Measurements from ENCODE around the gene PDZK1IP1. TPM values are rescaled to one million over a fixed set of nuclear protein-coding genes. Genes with fewer than 3 reads are reported as not detected.
"Not testable (repeated sequence)": the region's sequence is repeated elsewhere in the genome, so short reads cannot be mapped to it uniquely, and the experiment has no call there.

Gene PDZK1IP1
- polyA plus RNA-seq, 1 donor from 2014 or later = not detected

DNA sequence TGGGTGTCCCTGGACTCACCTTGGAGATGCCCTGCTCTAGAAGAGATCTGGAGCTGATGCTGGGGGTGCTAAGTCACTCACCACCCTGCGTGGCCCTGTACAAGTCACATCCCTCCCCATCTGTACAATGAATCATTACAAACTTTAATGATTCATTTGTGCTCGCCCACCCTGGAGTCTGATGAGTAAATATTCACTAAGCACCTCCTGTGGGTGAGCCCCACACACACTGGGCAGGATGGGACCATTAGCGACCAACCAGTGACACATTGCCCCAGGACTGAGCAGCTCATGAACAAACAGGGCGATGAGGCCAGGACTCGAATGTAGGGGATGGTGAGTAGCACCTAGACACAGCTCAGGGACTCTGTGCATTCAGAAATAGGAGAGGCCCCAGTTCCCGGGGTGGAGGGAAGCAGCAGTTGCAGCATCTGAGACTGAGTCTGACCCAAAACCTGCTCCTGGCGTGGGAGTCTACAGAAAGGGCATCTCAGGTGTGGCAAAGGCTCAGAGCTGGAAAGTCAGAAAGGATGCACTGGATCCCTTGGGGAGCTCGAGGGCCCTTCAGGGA, 18.1 kb upstream of the PDZK1IP1 start:
- Histone ChIP-seq H2AFZ (ENCODE audit: low read depth, low read length) (no peak overlapping the region), H3K4me3 (ENCODE audit: low read length) (no peak overlapping the region), H3K27me3 (ENCODE audit: insufficient read depth, low read depth, low read length) (no peaks in the 10 kb centered on the region), H4K20me1 (ENCODE audit: insufficient read depth) (no peaks in the 10 kb centered on the region), H3K9me2 (ENCODE audit: insufficient read depth, low read length) (no peaks in the 10 kb centered on the region), H3F3A (ENCODE audit: insufficient read depth, low read length, poor library complexity, severe bottlenecking) (no peaks in the 10 kb centered on the region), H3K9me3 (ENCODE audit: low read length) (no peaks in the 10 kb centered on the region), H3K36me3 (ENCODE audit: insufficient read depth, low read length) (no peaks in the 10 kb centered on the region), H3K79me2 (replicated peaks; ENCODE audit: insufficient read depth, low read length) (no peaks in the 10 kb centered on the region), H3K4me2 (ENCODE audit: low read length) (no peak overlapping the region), H3K9ac (ENCODE audit: low read length) (no peak overlapping the region), H3K27ac (ENCODE audit: low read length) (no peak overlapping the region)
- TF ChIP-seq TAF1 (IDR thresholded peaks at IDR 0.05; ENCODE audit: low read depth) = no peak
- TF ChIP-seq RAD21 (conservative IDR thresholded peaks at IDR 0.05) = no peak
- TF ChIP-seq, protein P1, sequence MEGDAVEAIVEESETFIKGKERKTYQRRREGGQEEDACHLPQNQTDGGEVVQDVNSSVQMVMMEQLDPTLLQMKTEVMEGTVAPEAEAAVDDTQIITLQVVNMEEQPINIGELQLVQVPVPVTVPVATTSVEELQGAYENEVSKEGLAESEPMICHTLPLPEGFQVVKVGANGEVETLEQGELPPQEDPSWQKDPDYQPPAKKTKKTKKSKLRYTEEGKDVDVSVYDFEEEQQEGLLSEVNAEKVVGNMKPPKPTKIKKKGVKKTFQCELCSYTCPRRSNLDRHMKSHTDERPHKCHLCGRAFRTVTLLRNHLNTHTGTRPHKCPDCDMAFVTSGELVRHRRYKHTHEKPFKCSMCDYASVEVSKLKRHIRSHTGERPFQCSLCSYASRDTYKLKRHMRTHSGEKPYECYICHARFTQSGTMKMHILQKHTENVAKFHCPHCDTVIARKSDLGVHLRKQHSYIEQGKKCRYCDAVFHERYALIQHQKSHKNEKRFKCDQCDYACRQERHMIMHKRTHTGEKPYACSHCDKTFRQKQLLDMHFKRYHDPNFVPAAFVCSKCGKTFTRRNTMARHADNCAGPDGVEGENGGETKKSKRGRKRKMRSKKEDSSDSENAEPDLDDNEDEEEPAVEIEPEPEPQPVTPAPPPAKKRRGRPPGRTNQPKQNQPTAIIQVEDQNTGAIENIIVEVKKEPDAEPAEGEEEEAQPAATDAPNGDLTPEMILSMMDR (IDR thresholded peaks at IDR 0.05; ENCODE audit: poor library complexity, severe bottlenecking) = no peak

DNA sequence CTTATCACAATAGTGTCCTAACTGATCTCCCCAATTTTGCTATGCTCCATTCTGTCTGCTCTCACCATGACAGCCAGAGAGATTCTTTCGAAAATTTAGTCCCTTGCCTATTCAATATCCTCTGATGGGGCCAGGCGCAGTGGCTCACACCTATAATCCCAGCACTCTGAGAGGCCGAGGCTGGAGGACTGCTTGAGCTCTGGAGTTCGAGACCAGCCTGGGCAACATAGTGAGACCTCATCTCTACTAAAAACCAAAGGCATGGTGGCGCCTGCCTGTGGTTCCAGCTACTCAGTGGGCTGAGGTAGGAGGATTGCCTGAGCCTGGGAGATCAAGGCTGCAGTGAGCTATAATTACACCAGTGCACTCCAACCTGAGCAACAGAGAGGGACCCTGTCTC, 16.1 kb upstream of the PDZK1IP1 start:
- Histone ChIP-seq H3K4me3 (ENCODE audit: low read length) (no peak overlapping the region), H3K9me2 (ENCODE audit: insufficient read depth, low read length) (no peaks in the 10 kb centered on the region), H2AFZ (ENCODE audit: low read depth, low read length) (no peak overlapping the region), H4K20me1 (ENCODE audit: insufficient read depth) (no peaks in the 10 kb centered on the region), H3K4me2 (ENCODE audit: low read length) (no peak overlapping the region), H3F3A (ENCODE audit: insufficient read depth, low read length, poor library complexity, severe bottlenecking) (no peaks in the 10 kb centered on the region), H3K9ac (ENCODE audit: low read length) (no peak overlapping the region), H3K79me2 (replicated peaks; ENCODE audit: insufficient read depth, low read length) (no peaks in the 10 kb centered on the region), H3K36me3 (ENCODE audit: insufficient read depth, low read length) (no peaks in the 10 kb centered on the region), H3K27ac (ENCODE audit: low read length) (no peak overlapping the region), H3K27me3 (ENCODE audit: insufficient read depth, low read depth, low read length) (no peaks in the 10 kb centered on the region), H3K9me3 (ENCODE audit: low read length) (no peaks in the 10 kb centered on the region)
- TF ChIP-seq, protein P2, sequence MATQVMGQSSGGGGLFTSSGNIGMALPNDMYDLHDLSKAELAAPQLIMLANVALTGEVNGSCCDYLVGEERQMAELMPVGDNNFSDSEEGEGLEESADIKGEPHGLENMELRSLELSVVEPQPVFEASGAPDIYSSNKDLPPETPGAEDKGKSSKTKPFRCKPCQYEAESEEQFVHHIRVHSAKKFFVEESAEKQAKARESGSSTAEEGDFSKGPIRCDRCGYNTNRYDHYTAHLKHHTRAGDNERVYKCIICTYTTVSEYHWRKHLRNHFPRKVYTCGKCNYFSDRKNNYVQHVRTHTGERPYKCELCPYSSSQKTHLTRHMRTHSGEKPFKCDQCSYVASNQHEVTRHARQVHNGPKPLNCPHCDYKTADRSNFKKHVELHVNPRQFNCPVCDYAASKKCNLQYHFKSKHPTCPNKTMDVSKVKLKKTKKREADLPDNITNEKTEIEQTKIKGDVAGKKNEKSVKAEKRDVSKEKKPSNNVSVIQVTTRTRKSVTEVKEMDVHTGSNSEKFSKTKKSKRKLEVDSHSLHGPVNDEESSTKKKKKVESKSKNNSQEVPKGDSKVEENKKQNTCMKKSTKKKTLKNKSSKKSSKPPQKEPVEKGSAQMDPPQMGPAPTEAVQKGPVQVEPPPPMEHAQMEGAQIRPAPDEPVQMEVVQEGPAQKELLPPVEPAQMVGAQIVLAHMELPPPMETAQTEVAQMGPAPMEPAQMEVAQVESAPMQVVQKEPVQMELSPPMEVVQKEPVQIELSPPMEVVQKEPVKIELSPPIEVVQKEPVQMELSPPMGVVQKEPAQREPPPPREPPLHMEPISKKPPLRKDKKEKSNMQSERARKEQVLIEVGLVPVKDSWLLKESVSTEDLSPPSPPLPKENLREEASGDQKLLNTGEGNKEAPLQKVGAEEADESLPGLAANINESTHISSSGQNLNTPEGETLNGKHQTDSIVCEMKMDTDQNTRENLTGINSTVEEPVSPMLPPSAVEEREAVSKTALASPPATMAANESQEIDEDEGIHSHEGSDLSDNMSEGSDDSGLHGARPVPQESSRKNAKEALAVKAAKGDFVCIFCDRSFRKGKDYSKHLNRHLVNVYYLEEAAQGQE (IDR thresholded peaks at IDR 0.05; ENCODE audit: borderline replicate concordance) = no peak
- TF ChIP-seq POLR2AphosphoS5 (IDR thresholded peaks at IDR 0.05) = no peak
- no peak for TF ChIP-seq EZH2 (IDR thresholded peaks at IDR 0.05; ENCODE audit: borderline replicate concordance, insufficient read depth, low read length, poor library complexity, severe bottlenecking)
- no peak for TF ChIP-seq SMC3 (conservative IDR thresholded peaks at IDR 0.05; ENCODE audit: poor library complexity)
- TF ChIP-seq EP300 (conservative IDR thresholded peaks at IDR 0.05; ENCODE audit: poor library complexity, severe bottlenecking) = no peak
- no peak for TF ChIP-seq MXI1 (conservative IDR thresholded peaks at IDR 0.05; ENCODE audit: poor library complexity, severe bottlenecking)
- no peak for TF ChIP-seq TAF1 (IDR thresholded peaks at IDR 0.05; ENCODE audit: low read depth)
- TF ChIP-seq RAD21 (conservative IDR thresholded peaks at IDR 0.05) = no peak
- TF ChIP-seq, protein P1 (IDR thresholded peaks at IDR 0.05; ENCODE audit: poor library complexity, severe bottlenecking) = no peak

DNA sequence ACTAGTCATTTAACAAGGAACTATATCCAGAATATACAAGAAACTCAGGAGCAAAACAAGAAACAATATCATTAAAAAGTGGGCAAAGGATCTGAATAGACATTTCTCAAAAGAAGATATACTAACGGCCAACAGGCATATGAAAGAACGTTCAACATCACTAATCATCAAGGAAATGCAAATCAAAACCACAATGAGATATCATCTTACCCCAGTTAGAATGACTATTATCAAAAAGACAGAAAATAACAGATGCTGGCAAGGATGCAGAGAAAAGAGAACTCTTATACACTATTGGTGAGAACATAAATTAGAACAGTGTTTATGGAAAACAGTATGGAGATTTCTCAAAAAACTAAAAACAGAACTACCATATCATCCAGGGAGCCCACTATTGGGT, 13.7 kb upstream of the PDZK1IP1 start:
- H3K4me3 ChIP-seq (ENCODE audit: low read length); H3K36me3 ChIP-seq (ENCODE audit: insufficient read depth, low read length); H3K27ac ChIP-seq (ENCODE audit: low read length); H3F3A ChIP-seq (ENCODE audit: insufficient read depth, low read length, poor library complexity, severe bottlenecking); H4K20me1 ChIP-seq (ENCODE audit: insufficient read depth); H2AFZ ChIP-seq (ENCODE audit: low read depth, low read length); H3K4me2 ChIP-seq (ENCODE audit: low read length); H3K9ac ChIP-seq (ENCODE audit: low read length); H3K79me2 ChIP-seq (replicated peaks; ENCODE audit: insufficient read depth, low read length); H3K9me3 ChIP-seq (ENCODE audit: low read length); H3K9me2 ChIP-seq (ENCODE audit: insufficient read depth, low read length); H3K27me3 ChIP-seq (ENCODE audit: insufficient read depth, low read depth, low read length): not testable (repeated sequence)

Data from neural cell (in vitro differentiated cells).